AG09309 (cell line): ENCODE results near the gene ATG4B.

ENCODE experiments used
- DNase-seq: peaks from one replicate; pipeline ENCODE4 v3.0.0-alpha.2; 2010; ENCODE audit warnings: low read depth
- H3K4me3 ChIP-seq: 2 replicates; pipeline ENCODE4 v1.5.1; 2011; ENCODE audit warnings: mild to moderate bottlenecking, low read depth, low read length, moderate library complexity; ENCODE audit not compliant: control insufficient read depth
- CTCF ChIP-seq: IDR thresholded peaks from 2 replicates; pipeline ENCODE4 v1.5.1; 2011; ENCODE audit warnings: mild to moderate bottlenecking, low read depth, low read length, inconsistent platforms; ENCODE audit not compliant: insufficient read depth, control insufficient read depth; ENCODE audit errors: missing control alignments

Gene ATG4B

GRCh38 chr2:241615041-241615440 lies 22.5 kb upstream of the ATG4B start:
- no peak overlapping the region for H3K4me3 ChIP-seq
- no peak for DNase-seq
- no peak for TF ChIP-seq CTCF

- no peak for DNase-seq
- H3K4me3 ChIP-seq, result no peak overlapping the region
- TF ChIP-seq CTCF, result no peak
Measured at GRCh38 chr2:241615522-241616052, 21.9 kb upstream of the ATG4B start.

GRCh38 chr2:241616168-241617125 lies 21.0 kb upstream of the ATG4B start:
- TF ChIP-seq CTCF, result no peak
- DNase-seq, result no peak
- H3K4me3 ChIP-seq, result no peak overlapping the region

- no peak overlapping the region for H3K4me3 ChIP-seq
- DNase-seq, result no peak
- no peak for TF ChIP-seq CTCF
Measured at GRCh38 chr2:241617431-241618154, 19.9 kb upstream of the ATG4B start.

- DNase-seq, result no peak
- H3K4me3 ChIP-seq, result no peak overlapping the region
Measured at GRCh38 chr2:241618296-241618805, 19.1 kb upstream of the ATG4B start.

More at GRCh38 chr2:241618296-241618805, 19.1 kb upstream of the ATG4B start:
- no peak for TF ChIP-seq CTCF
